NT2/D1 (cell line): Measurements from ENCODE around the gene INPP4B.

Experiments used
- DNase-seq: peaks from one replicate; pipeline ENCODE4 v3.0.0-alpha.2; 2011; ENCODE audit warnings: low read depth, low spot score
- H3K27me3 ChIP-seq: 2 replicates; pipeline ENCODE4 v1.6.0; 2011; ENCODE audit warnings: mild to moderate bottlenecking; ENCODE audit not compliant: insufficient read length, insufficient read depth
- H3K36me3 ChIP-seq: 2 replicates; pipeline ENCODE4 v1.6.1; 2011; ENCODE audit warnings: mild to moderate bottlenecking, low read length, mixed read lengths; ENCODE audit not compliant: insufficient read depth, insufficient read length
- H3K4me1 ChIP-seq: 2 replicates; pipeline ENCODE4 v1.5.1; 2011; ENCODE audit not compliant: insufficient read depth, insufficient read length
- H3K4me3 ChIP-seq: 2 replicates; pipeline ENCODE4 v1.5.1; 2011; ENCODE audit warnings: low read depth; ENCODE audit not compliant: insufficient read length
- H3K9ac ChIP-seq: 2 replicates; pipeline ENCODE4 v1.6.0; 2011; ENCODE audit warnings: low read depth; ENCODE audit not compliant: insufficient read length
- H3K9me3 ChIP-seq: 2 replicates; pipeline ENCODE4 v1.5.1; 2011; ENCODE audit warnings: mild to moderate bottlenecking, low read length; ENCODE audit not compliant: insufficient read depth
- SUZ12 ChIP-seq: IDR thresholded peaks from 2 replicates; pipeline ENCODE4 v1.6.1; 2011; ENCODE audit not compliant: insufficient read length, insufficient read depth; ENCODE audit errors: extremely low read depth
- YY1 ChIP-seq: IDR thresholded peaks from 2 replicates; pipeline ENCODE4 v1.6.1; 2011; ENCODE audit not compliant: insufficient read length, insufficient read depth
- ZNF274 ChIP-seq: IDR thresholded peaks from 2 replicates; pipeline ENCODE4 v1.6.1; 2011; ENCODE audit warnings: mild to moderate bottlenecking, low read depth, low read length

The INPP4B gene

DNA sequence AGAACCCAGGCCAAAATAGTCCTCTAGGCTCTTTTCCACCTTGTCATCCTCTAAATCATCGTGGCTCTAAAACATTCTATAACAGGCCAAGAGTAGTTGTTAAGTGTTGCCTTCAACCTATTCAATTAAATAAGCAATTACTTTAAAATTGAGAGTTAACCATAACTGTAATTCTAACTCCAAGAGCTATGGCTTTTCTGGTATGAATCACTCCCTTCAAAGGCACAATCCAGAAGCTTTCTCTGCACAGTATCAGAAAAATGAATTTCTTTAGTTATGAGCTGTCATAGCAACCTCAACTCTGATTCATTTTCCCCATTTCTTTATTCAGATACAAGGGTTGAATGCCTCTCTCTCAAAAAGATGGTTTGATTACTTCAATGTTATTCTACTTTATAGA, 21.7 kb downstream of the INPP4B start:
- TF ChIP-seq ZNF274 (no peak), YY1 (no peak), SUZ12 (no peak)
- H3K4me3 ChIP-seq, result no peak overlapping the region
- no peaks in the 10 kb centered on the region for H3K36me3 ChIP-seq
- no peaks in the 10 kb centered on the region for H3K27me3 ChIP-seq
- H3K9me3 ChIP-seq, result no peaks in the 10 kb centered on the region
- no peak for DNase-seq
- H3K4me1 ChIP-seq, result no peaks in the 10 kb centered on the region
- H3K9ac ChIP-seq, result no peak overlapping the region

DNA sequence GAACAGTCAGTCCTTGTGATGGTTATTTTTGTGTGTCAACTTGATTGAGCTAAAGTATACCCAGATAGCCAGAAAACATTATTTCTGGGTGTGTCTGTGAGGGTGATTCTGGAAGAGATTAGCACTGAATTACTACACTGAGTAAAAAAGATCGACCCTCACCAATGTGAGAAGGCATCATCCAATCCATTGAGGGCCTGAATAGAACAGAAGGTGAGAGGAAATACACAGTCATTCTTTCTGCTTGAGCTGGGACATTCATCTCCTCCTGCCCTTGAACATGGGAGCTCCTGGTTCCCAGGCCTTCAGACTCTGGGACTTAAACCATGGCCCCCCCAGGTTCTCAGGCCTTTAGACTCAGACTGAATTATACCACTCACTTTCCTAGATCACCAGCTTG, 22.3 kb downstream of the INPP4B start:
- Histone ChIP-seq H3K36me3 (no peaks in the 10 kb centered on the region), H3K27me3 (no peaks in the 10 kb centered on the region), H3K4me1 (no peaks in the 10 kb centered on the region), H3K4me3 (no peak overlapping the region), H3K9ac (no peak overlapping the region), H3K9me3 (no peaks in the 10 kb centered on the region)
- DNase-seq, result no peak
- TF ChIP-seq YY1 (no peak), ZNF274 (no peak), SUZ12 (no peak)

DNA sequence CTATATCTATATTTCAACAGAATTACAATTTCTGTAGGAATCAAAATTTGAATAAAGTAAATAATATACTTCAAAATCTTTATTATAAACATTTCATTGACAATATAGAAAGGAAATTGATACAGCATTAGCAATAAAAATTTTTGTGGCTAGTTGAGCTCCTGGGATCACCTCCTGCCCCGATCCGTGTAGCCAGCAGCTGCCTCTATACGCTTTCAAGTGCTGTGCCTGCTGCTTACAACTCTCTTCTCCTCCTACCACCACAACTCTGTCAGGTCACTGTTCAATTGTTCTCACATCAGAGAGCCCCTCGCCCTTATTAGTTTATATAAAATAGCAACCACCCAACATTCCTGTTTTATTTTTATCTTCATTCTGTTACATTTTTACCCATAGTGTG, 27.6 kb downstream of the INPP4B start:
- no peak for TF ChIP-seq ZNF274
- no peak for TF ChIP-seq YY1
- no peak for TF ChIP-seq SUZ12
- no peak for DNase-seq
- H3K27me3 ChIP-seq, result no peaks in the 10 kb centered on the region
- H3K9me3 ChIP-seq, result no peaks in the 10 kb centered on the region
- no peaks in the 10 kb centered on the region for H3K4me1 ChIP-seq
- H3K36me3 ChIP-seq, result no peaks in the 10 kb centered on the region
- no peak overlapping the region for H3K4me3 ChIP-seq
- H3K9ac ChIP-seq, result no peak overlapping the region

DNA sequence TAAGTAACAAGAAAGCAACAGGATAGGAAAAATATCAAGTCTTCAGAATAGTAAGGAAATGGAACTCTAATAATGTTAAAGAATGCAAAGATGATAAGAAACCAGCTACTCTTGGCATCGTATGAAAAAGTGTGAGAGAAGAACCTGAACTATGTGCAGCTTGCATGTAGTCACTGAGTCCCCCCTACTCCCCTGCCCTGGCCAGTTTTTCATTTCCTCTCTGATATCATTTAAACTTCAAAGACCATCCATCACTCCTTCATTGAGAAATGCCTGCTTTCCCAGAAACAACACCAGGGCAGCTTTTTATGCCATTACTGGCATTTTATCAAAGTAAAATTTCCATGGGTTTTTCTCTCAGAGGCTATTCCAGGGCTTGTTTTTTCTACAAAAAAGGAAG, 28.1 kb downstream of the INPP4B start:
- DNase-seq, result no peak
- no peaks in the 10 kb centered on the region for H3K9me3 ChIP-seq
- no peak overlapping the region for H3K4me3 ChIP-seq
- H3K4me1 ChIP-seq, result no peaks in the 10 kb centered on the region
- no peak overlapping the region for H3K9ac ChIP-seq
- no peaks in the 10 kb centered on the region for H3K27me3 ChIP-seq
- TF ChIP-seq ZNF274, result no peak
- TF ChIP-seq SUZ12, result no peak
- TF ChIP-seq YY1, result no peak
- no peaks in the 10 kb centered on the region for H3K36me3 ChIP-seq

DNA sequence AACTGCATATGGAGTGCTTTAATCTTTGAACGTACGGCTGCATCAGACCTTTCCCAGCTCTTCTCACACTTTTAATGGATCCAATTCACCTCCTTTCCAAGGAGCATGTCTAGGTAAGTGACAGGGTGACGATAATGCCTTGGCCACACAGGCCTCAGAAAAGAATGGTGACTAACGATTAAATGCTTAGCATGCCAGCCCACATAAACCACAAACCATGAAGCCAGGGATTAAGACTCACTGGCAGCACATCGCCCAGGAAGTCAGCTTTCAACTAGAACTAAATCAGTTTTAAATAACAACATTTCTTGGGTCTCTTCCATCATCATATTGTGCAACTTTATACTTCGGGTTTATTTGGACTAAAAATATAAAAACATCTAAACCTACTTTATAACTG, 28.7 kb downstream of the INPP4B start:
- no peak overlapping the region for H3K4me3 ChIP-seq
- H3K27me3 ChIP-seq, result no peaks in the 10 kb centered on the region
- H3K4me1 ChIP-seq, result no peaks in the 10 kb centered on the region
- no peaks in the 10 kb centered on the region for H3K9me3 ChIP-seq
- H3K36me3 ChIP-seq, result no peaks in the 10 kb centered on the region
- H3K9ac ChIP-seq, result no peak overlapping the region
- TF ChIP-seq SUZ12, result no peak
- TF ChIP-seq ZNF274, result no peak
- no peak for TF ChIP-seq YY1
- DNase-seq, result no peak

DNA sequence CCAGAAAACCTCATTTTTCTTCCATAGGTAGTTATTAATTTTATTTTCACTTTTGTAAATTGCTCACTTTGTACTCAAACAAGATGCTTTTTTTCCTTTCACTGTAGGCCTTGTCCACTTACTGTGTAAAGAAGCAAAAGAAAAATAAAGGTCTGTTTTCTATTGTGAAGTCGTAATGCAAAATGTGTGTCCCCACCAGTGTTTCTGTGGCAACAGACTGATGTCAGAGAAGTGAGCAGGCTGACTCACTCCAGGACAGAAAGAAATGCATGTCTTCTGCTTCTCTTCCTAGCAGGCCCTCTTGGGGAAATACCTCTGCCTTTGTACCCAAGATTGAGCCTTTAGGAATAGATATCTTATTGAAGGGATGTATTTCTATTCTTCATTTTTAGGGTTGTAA, 30.3 kb downstream of the INPP4B start:
- Histone ChIP-seq H3K4me1 (no peaks in the 10 kb centered on the region), H3K4me3 (no peak overlapping the region), H3K9me3 (no peaks in the 10 kb centered on the region), H3K9ac (no peak overlapping the region), H3K27me3 (no peaks in the 10 kb centered on the region), H3K36me3 (no peaks in the 10 kb centered on the region)
- DNase-seq, result no peak
- no peak for TF ChIP-seq YY1
- no peak for TF ChIP-seq ZNF274
- no peak for TF ChIP-seq SUZ12

DNA sequence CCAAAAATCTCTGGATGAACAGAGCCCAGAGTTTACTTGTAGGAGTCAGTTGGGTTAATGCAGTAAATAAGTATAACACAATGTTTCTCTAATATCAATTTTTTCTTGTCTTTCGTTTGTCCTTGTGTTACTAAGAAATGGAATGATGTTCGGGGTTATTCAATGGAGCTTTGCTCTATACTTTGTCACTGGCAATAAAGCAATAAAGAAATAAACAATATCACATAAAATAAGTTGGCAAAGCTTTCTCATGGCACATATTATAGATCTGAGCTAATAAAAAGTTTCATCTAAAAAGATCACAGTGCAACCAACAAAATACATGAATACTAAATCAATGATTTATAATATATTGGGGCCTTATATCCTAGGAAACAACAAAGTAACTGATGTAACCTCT, 32.7 kb downstream of the INPP4B start:
- no peaks in the 10 kb centered on the region for H3K9me3 ChIP-seq
- H3K4me1 ChIP-seq, result no peaks in the 10 kb centered on the region
- H3K4me3 ChIP-seq, result no peak overlapping the region
- H3K27me3 ChIP-seq, result no peaks in the 10 kb centered on the region
- DNase-seq, result no peak
- no peak overlapping the region for H3K9ac ChIP-seq
- TF ChIP-seq ZNF274 (no peak), SUZ12 (no peak), YY1 (no peak)
- H3K36me3 ChIP-seq, result no peaks in the 10 kb centered on the region

DNA sequence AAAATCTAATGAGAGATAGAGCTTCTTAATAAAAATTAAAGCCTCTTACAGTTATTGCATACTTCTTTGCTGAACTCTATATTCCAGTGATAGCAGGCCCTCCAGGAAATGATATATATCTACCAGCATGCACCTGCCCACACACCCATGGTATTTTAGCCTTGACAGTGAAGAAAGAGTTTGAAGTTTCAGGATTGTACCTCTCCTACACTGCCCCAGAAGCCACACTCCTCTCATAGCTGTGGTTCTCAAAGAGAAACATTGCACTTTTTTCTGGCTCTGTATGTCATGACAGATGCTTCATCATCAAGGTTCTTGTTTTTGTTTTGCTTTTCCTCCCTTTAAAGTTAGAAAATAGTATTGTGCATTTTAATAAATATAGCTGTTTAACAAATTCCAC, 34.0 kb downstream of the INPP4B start:
- H3K9me3 ChIP-seq, result no peaks in the 10 kb centered on the region
- no peaks in the 10 kb centered on the region for H3K27me3 ChIP-seq
- H3K4me1 ChIP-seq, result no peaks in the 10 kb centered on the region
- H3K4me3 ChIP-seq, result no peak overlapping the region
- no peak for DNase-seq
- H3K9ac ChIP-seq, result no peak overlapping the region
- TF ChIP-seq SUZ12 (no peak), YY1 (no peak), ZNF274 (no peak)
- no peaks in the 10 kb centered on the region for H3K36me3 ChIP-seq
